GM12892 (cell line): ENCODE measurements around the gene GNAI2.

ENCODE experiments used
- POLR2A ChIP-seq: IDR thresholded peaks from 2 replicates; pipeline ENCODE4 v1.6.1; 2011; ENCODE audit warnings: low read depth, low read length, control low read depth
- POLR2AphosphoS5 ChIP-seq: IDR thresholded peaks from 2 replicates; pipeline ENCODE4 v1.6.1; 2011; ENCODE audit warnings: low read depth, low read length, control low read depth
- TAF1 ChIP-seq: IDR thresholded peaks from 2 replicates; pipeline ENCODE4 v1.6.1; 2011; ENCODE audit warnings: low read depth, mild to moderate bottlenecking, control low read depth, low read length, borderline replicate concordance

DNA sequence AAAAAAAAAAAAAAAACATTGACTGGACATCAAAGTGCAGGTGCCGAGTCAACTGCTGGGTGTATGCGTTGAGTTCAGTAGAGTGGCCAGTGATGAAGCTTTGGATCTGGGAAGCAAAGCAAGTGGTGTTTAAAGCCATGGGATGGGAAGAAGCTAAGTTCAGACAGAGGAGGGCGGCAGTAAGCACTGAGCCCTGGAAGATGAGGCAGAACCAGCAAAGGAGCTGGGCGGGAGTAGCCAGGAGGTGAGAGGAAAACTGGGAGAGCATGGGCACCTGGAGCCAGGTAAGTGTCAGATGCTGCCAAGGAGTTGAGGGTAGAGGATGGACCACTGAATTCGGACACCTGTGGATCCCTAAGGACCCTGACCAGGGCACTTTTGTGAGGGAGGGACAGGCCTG lies 11.4 kb upstream of the GNAI2 start:
- TF ChIP-seq TAF1 (no peak), POLR2AphosphoS5 (no peak), POLR2A (no peak)
